ENCODE measurements around the gene APOL2. TPM values are rescaled to one million over a fixed set of nuclear protein-coding genes. Genes with fewer than 3 reads are reported as not detected.
"Not testable (repeated sequence)": the region's sequence is repeated elsewhere in the genome, so short reads cannot be mapped to it uniquely, and the experiment has no call there.

Gene APOL2
- total and polyA plus RNA-seq, 4 donors: 19.9 to 37.8 (median 30.0) TPM

GRCh38 chr22:36255572-36255971 is 16.2 kb upstream of the APOL2 start:
- peak overlapping the region; percentile 75 for H3K27ac ChIP-seq (ENCODE audit: low read depth, low read length)
- peaks cover 47% of the 10 kb centered on the region for H3K4me1 ChIP-seq (ENCODE audit: control insufficient read depth, insufficient read depth, low read length)
- H3K27me3 ChIP-seq (ENCODE audit: control insufficient read depth, insufficient read depth, low read length); DNase-seq (ENCODE audit: low read depth in 4 of 6, low spot score in 6 of 6); H3K4me3 ChIP-seq (ENCODE audit: low read depth, low read length); H3K9me3 ChIP-seq (ENCODE audit: control insufficient read depth, insufficient read depth, low read length); H3K36me3 ChIP-seq (ENCODE audit: control insufficient read depth, insufficient read depth, low read length): not testable (repeated sequence)
- whole genome bisulfite sequencing (ENCODE audit: insufficient coverage): no CpG with 5 or more reads among the region's 5 CpGs

- no peak overlapping the region for H3K4me3 ChIP-seq (ENCODE audit: low read depth, low read length)
- H3K27me3 ChIP-seq (ENCODE audit: control insufficient read depth, insufficient read depth, low read length): no peaks in the 10 kb centered on the region
- H3K27ac ChIP-seq (ENCODE audit: low read depth, low read length): peak overlapping the region; percentile 49
- no peaks in the 10 kb centered on the region for H3K36me3 ChIP-seq (ENCODE audit: control insufficient read depth, insufficient read depth, low read length)
- H3K4me1 ChIP-seq (ENCODE audit: control insufficient read depth, insufficient read depth, low read length): peaks cover 34% of the 10 kb centered on the region
- peak in 1 of 6 donors; percentile 22 for DNase-seq (ENCODE audit: low read depth in 4 of 6, low spot score in 6 of 6)
- 71% methylated on average over 6 of the region's 7 CpGs for WGBS (ENCODE audit: insufficient coverage)
- no peaks in the 10 kb centered on the region for H3K9me3 ChIP-seq (ENCODE audit: control insufficient read depth, insufficient read depth, low read length)
Measured at GRCh38 chr22:36253523-36254490, 14.5 kb upstream of the APOL2 start.

GRCh38 chr22:36252754-36253522 is 13.6 kb upstream of the APOL2 start, which contains the start of gene APOL1:
Gene APOL1, plus strand, starts transcription at chr22:36253133. Its CDS starts 1,823 bp downstream, at chr22:36254956.
- 93% methylated on average over 10 of the region's 10 CpGs for WGBS (ENCODE audit: insufficient coverage)
- no peak within 1 kb of the TSS for H3K4me3 ChIP-seq (ENCODE audit: low read depth, low read length)
- DNase-seq (ENCODE audit: low read depth in 4 of 6, low spot score in 6 of 6): no peak
- peaks cover 28% of the 10 kb centered on the region for H3K4me1 ChIP-seq (ENCODE audit: control insufficient read depth, insufficient read depth, low read length)
- no peaks in the 10 kb centered on the region for H3K27me3 ChIP-seq (ENCODE audit: control insufficient read depth, insufficient read depth, low read length)
- no peaks in the 10 kb centered on the region for H3K36me3 ChIP-seq (ENCODE audit: control insufficient read depth, insufficient read depth, low read length)
- no peaks in the 10 kb centered on the region for H3K9me3 ChIP-seq (ENCODE audit: control insufficient read depth, insufficient read depth, low read length)
- H3K27ac ChIP-seq (ENCODE audit: low read depth, low read length): no peak within 1 kb of the TSS

GRCh38 chr22:36251979-36252608 is 12.8 kb upstream of the APOL2 start:
- H3K9me3 ChIP-seq (ENCODE audit: control insufficient read depth, insufficient read depth, low read length); H3K4me3 ChIP-seq (ENCODE audit: low read depth, low read length); DNase-seq (ENCODE audit: low read depth in 4 of 6, low spot score in 6 of 6); H3K27me3 ChIP-seq (ENCODE audit: control insufficient read depth, insufficient read depth, low read length); H3K27ac ChIP-seq (ENCODE audit: low read depth, low read length); H3K36me3 ChIP-seq (ENCODE audit: control insufficient read depth, insufficient read depth, low read length): not testable (repeated sequence)
- H3K4me1 ChIP-seq (ENCODE audit: control insufficient read depth, insufficient read depth, low read length): peaks cover 20% of the 10 kb centered on the region
- WGBS (ENCODE audit: insufficient coverage): 87% methylated on average over 3 of the region's 7 CpGs

GRCh38 chr22:36250292-36250960 is 11.1 kb upstream of the APOL2 start:
- not testable (repeated sequence) for DNase-seq (ENCODE audit: low read depth in 4 of 6, low spot score in 6 of 6); H3K4me3 ChIP-seq (ENCODE audit: low read depth, low read length); H3K27me3 ChIP-seq (ENCODE audit: control insufficient read depth, insufficient read depth, low read length); H3K27ac ChIP-seq (ENCODE audit: low read depth, low read length); H3K9me3 ChIP-seq (ENCODE audit: control insufficient read depth, insufficient read depth, low read length); H3K36me3 ChIP-seq (ENCODE audit: control insufficient read depth, insufficient read depth, low read length)
- H3K4me1 ChIP-seq (ENCODE audit: control insufficient read depth, insufficient read depth, low read length): peaks cover 20% of the 10 kb centered on the region
- WGBS (ENCODE audit: insufficient coverage): 69% methylated on average over 17 of the region's 24 CpGs

GRCh38 chr22:36249160-36249559 is 9.8 kb upstream of the APOL2 start:
- WGBS (ENCODE audit: insufficient coverage): no CpG with 5 or more reads among the region's 2 CpGs
- H3K27ac ChIP-seq (ENCODE audit: low read depth, low read length): no peak overlapping the region
- no peaks in the 10 kb centered on the region for H3K27me3 ChIP-seq (ENCODE audit: control insufficient read depth, insufficient read depth, low read length)

GRCh38 chr22:36247955-36248354 is 8.6 kb upstream of the APOL2 start:
- no peaks in the 10 kb centered on the region for H3K9me3 ChIP-seq (ENCODE audit: control insufficient read depth, insufficient read depth, low read length)
- no peaks in the 10 kb centered on the region for H3K27me3 ChIP-seq (ENCODE audit: control insufficient read depth, insufficient read depth, low read length)
- no peak for DNase-seq (ENCODE audit: low read depth in 4 of 6, low spot score in 6 of 6)
- no peak overlapping the region for H3K27ac ChIP-seq (ENCODE audit: low read depth, low read length)
- H3K36me3 ChIP-seq (ENCODE audit: control insufficient read depth, insufficient read depth, low read length): no peaks in the 10 kb centered on the region
- no peak overlapping the region for H3K4me3 ChIP-seq (ENCODE audit: low read depth, low read length)
- 83% methylated on average over 1 of the region's 5 CpGs for WGBS (ENCODE audit: insufficient coverage)
- H3K4me1 ChIP-seq (ENCODE audit: control insufficient read depth, insufficient read depth, low read length): no peaks in the 10 kb centered on the region

More at GRCh38 chr22:36249160-36249559, 9.8 kb upstream of the APOL2 start:
- Histone ChIP-seq H3K4me3 (ENCODE audit: low read depth, low read length) (no peak overlapping the region), H3K9me3 (ENCODE audit: control insufficient read depth, insufficient read depth, low read length) (no peaks in the 10 kb centered on the region), H3K4me1 (ENCODE audit: control insufficient read depth, insufficient read depth, low read length) (peaks cover 8% of the 10 kb centered on the region), H3K36me3 (ENCODE audit: control insufficient read depth, insufficient read depth, low read length) (no peaks in the 10 kb centered on the region)
- no peak for DNase-seq (ENCODE audit: low read depth in 4 of 6, low spot score in 6 of 6)

GRCh38 chr22:36246718-36247117 is 7.4 kb upstream of the APOL2 start:
- no peak for DNase-seq (ENCODE audit: low read depth in 4 of 6, low spot score in 6 of 6)
- 89% methylated on average over 3 of the region's 3 CpGs for WGBS (ENCODE audit: insufficient coverage)
- Histone ChIP-seq H3K27me3 (ENCODE audit: control insufficient read depth, insufficient read depth, low read length) (no peaks in the 10 kb centered on the region), H3K9me3 (ENCODE audit: control insufficient read depth, insufficient read depth, low read length) (no peaks in the 10 kb centered on the region), H3K27ac (ENCODE audit: low read depth, low read length) (no peak overlapping the region), H3K4me3 (ENCODE audit: low read depth, low read length) (no peak overlapping the region), H3K4me1 (ENCODE audit: control insufficient read depth, insufficient read depth, low read length) (no peaks in the 10 kb centered on the region), H3K36me3 (ENCODE audit: control insufficient read depth, insufficient read depth, low read length) (no peaks in the 10 kb centered on the region)

GRCh38 chr22:36245805-36246356 is 6.6 kb upstream of the APOL2 start:
- WGBS (ENCODE audit: insufficient coverage): 100% methylated on average over 1 of the region's 4 CpGs
- no peak overlapping the region for H3K27ac ChIP-seq (ENCODE audit: low read depth, low read length)
- no peak for DNase-seq (ENCODE audit: low read depth in 4 of 6, low spot score in 6 of 6)
- no peak overlapping the region for H3K4me3 ChIP-seq (ENCODE audit: low read depth, low read length)
- H3K27me3 ChIP-seq (ENCODE audit: control insufficient read depth, insufficient read depth, low read length): no peaks in the 10 kb centered on the region
- H3K36me3 ChIP-seq (ENCODE audit: control insufficient read depth, insufficient read depth, low read length): no peaks in the 10 kb centered on the region
- no peaks in the 10 kb centered on the region for H3K9me3 ChIP-seq (ENCODE audit: control insufficient read depth, insufficient read depth, low read length)
- no peaks in the 10 kb centered on the region for H3K4me1 ChIP-seq (ENCODE audit: control insufficient read depth, insufficient read depth, low read length)
